HK-2 (cell line): ENCODE results near the gene TRIM42.
A peak's percentile ranks its signal among the peaks of the same experiment; 100 is the strongest.

ENCODE experiments used
- DNase-seq: peaks from one replicate; pipeline ENCODE4 v3.0.0-alpha.2; 2018; ENCODE audit not compliant: unreplicated experiment

The TRIM42 gene

GRCh38 chr3:140677764-140678163, at the start of gene TRIM42:
Gene TRIM42, plus strand, starts transcription at chr3:140678064. Its CDS starts 166 bp downstream, at chr3:140678230.
- no peak for DNase-seq

GRCh38 chr3:140628606-140629005, 49.3 kb upstream of the TRIM42 start:
- no peak for DNase-seq

GRCh38 chr3:140629357-140630137, 48.3 kb upstream of the TRIM42 start:
- peak; percentile 24 for DNase-seq

DNA sequence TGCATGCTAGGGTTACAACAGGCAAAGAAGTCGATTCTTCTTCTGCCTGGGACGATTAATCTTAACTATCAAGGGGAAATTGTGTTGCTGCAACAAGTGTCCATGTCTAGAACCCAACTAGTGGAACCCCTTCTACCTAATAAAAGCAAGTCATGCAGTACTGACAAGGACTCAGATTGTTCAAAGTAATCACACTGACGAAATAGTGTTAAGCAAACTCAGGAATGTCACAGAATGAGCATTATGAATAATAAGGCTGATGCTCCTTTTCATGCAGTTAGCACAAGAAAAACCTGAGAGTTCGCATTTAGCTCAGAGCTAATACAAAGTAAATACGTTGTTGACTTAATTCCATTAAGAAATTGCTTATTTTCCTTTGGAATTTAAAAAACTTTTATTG, 47.5 kb upstream of the TRIM42 start:
- no peak for DNase-seq

- DNase-seq, result no peak
These were observed 47.0 kb upstream of the TRIM42 start for GRCh38 chr3:140630866-140631265.

DNA sequence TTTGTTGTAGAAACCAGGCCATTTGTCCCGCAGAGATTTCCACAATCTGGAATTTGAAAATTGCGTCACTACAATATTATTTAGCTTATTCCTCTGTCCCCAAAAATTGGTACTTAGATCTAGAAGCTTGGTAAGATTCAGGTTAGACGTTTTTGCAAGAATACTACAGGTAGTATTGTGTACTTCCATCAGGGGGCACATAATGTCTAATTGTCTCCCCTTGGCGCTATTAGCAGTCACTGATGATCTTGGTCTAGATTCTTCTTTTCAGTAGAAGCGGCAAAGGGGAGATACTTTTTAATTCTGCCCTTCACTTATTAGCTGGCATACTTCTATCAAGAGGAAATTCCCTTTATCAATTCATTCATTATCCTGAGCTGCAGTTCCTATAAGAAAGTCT, 42.6 kb upstream of the TRIM42 start:
- DNase-seq, result no peak

GRCh38 chr3:140636406-140637138, 41.3 kb upstream of the TRIM42 start:
- DNase-seq, result no peak

DNA sequence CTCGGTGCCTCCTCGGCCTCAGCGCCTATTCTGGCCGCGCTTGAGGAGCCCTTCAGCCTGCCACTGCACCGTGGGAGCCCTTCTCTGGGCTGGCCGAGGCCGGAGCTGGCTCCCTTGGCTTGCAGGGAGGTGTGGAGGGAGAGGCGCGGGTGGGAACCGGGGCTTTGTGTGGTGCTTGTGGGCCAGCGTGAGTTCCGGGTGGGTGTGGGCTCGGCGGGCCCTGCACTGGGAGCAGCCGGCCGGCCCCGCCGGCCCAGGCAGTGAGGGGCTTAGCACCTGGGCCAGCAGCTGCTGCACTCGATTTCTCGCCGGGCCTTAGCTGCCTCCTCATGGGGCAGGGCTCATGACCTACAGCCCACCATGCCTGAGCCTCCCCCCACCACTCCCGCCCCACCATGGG, 26.6 kb upstream of the TRIM42 start:
- DNase-seq, result no peak

- no peak for DNase-seq
These were observed 22.2 kb upstream of the TRIM42 start for GRCh38 chr3:140655678-140656077.

DNA sequence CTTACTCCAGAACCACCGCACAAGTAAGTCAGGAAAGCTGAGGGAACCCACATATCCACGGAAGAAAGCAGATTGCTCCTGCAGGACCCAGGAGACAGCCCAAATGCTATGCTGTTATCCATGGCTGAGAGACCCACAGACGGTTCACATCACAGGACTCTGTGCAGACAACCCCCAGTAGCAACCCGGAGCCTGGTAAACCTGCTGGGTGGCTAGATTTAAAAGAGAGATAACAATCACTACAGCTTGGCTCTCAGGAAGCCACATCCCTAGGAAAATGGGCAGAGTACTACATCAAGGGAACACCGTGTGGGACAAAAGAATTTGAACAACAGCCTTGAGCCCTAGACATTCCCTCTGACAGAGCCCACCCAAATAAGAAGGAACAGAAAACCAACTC, 13.8 kb upstream of the TRIM42 start:
- no peak for DNase-seq

GRCh38 chr3:140682586-140682985, 4.7 kb downstream of the TRIM42 start:
- DNase-seq, result no peak

DNA sequence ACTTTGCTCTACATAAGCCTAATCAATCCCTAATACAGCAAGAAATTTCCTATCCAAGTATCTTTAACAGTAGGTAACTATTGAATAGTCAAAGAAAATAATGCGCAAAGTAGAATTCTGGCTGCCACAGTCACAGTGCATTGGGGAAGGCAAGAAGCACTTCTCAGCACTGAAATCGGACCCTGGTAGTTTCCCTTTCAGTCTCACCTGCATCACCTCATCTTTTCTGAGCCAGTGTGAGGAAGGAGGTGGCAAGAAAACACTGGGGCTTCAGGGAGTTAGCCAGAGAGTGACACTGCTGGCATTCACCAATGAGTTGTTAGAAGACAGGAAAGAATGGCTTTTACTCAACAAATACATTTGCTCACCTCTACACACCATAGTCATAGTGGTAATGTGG, 8.3 kb downstream of the TRIM42 start:
- DNase-seq, result no peak

DNA sequence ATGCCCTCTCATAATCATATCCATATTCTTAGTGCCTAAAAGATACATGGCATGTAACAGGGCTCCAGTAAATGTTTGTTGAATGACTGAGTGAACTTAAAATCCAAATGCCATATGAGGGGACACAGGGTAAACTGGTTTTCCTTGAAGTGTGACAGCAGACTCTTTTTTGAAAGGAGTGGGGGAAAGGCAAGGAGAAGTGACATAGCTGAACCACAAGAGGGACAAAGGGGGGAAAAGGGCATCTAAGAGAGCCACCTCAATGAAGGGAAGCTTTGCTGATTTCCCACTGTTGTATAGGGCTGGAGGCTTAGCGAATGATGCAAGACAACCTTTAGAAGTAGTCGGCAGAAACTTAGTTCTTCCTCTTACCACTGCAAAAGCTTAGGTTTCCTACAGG, 9.1 kb downstream of the TRIM42 start:
- DNase-seq, result no peak

GRCh38 chr3:140695361-140696061, 17.6 kb downstream of the TRIM42 start:
- no peak for DNase-seq

DNA sequence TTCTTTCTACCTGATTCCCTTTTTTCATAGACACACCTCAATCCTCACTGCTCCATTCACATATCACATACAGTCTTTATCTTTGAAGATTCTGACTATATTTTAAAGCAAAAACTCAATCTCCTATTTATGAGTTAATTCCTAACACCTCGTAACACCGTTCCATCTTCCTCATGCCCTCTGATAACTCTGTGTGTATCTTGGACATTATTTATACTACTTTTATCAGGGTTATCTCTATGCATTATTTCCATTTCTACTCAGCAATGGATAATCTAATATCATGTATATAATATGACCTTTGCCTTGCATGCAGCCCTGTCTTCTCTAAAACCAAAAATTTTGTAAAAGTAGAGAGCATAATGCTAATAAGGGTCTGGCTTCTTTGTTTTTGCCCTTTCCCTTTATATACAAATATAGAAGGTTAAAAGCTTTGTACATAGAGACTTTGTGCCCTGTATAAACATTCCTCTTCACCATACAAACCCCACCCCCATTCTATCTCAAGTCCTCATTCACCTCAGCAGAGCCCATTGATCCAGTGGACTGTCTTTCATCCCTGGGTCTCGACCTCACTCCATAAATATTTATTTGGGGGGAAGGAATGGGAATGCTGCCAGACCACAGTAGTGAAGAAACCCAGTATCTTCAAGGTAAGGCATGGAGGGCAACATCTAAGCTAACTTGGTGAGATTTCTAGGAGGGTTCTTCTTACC, 21.8 kb downstream of the TRIM42 start:
- DNase-seq, result no peak

GRCh38 chr3:140702281-140702680, 24.4 kb downstream of the TRIM42 start:
- DNase-seq, result no peak

- no peak for DNase-seq
These were observed 25.6 kb downstream of the TRIM42 start for GRCh38 chr3:140703496-140703895.

DNA sequence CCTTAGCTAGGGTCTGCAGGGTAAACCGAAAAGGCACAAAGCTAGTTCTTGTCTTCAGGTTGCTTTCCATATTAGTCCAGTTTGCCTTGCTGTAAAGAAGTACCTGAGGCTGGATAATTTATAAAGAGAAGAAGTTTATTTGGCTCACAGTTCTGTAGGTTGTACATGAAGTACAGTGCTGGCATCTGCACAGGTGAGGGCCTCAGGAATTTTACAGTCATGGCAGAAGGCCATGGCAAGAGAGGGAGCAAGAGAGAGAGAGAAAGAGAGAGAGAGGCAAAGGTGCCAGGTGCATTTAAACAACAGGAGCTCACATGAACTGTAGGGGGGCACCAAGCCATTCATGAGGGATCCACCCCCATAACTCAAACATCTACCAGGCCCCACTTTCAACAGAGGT, 26.9 kb downstream of the TRIM42 start:
- DNase-seq, result no peak

DNA sequence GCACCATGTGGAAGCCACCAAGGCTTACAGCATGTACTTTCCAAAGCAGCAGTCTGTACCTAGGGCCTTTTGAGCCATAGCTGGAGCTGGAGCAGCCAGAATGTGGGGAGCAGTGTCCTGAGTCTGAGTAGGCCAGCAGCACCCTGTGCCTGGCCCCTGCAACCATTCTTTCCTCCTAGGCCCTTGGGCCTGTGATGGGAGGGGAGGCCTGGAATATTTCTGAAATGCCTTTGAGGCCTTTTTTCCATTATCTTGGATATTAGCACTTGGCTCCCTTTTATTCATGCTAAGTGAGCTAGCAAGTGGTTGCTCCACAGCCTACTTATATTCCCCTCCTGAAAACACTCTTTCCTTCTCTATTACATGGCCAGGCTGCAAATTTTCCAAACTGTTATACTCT, 28.1 kb downstream of the TRIM42 start:
- no peak for DNase-seq

DNA sequence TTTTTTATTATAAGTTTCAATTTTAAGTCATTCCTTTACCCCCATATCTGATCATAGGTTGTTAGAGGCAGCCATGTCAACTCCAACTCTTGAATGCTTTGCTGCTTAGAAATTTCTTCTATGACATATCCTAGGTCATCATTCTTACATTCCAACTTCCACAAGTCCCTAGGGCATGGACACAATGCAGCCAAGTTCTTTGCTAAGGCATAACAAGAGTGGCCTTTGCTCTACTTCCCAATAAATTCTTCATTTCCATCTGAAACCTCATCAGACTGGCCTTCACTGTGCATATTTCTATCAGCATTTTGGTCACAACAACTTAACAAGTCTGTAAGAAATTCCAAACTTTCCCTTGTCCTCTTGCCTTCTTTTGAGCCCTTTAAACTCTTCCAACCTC, 28.5 kb downstream of the TRIM42 start:
- DNase-seq, result no peak

GRCh38 chr3:140708815-140709214, 31.0 kb downstream of the TRIM42 start:
- no peak for DNase-seq

GRCh38 chr3:140709751-140710150, 31.9 kb downstream of the TRIM42 start:
- no peak for DNase-seq
